H1 (cell line): ENCODE results near the gene PGM3.

ENCODE experiments used
- CEBPB ChIP-seq: IDR thresholded peaks from 2 replicates; pipeline ENCODE4 v1.6.1; 2012; ENCODE audit warnings: low read depth, low read length
- CTCF ChIP-seq, 3 experiments: IDR thresholded peaks; 1 replicate in 2 of 3; 2 replicates in 1 of 3; pipeline versions ENCODE4 v1.5.1 to v1.6.1; 2011; ENCODE audit warnings: low read length in 3 of 3, mild to moderate bottlenecking in 3 of 3, inconsistent platforms in 2 of 3, low read depth in 1 of 3, moderate library complexity in 1 of 3; ENCODE audit not compliant: insufficient read depth in 1 of 3; ENCODE audit errors: control extremely low read depth in 1 of 3
- POLR2A ChIP-seq, 2 experiments: IDR thresholded peaks; 1 replicate in 1 of 2; 2 replicates in 1 of 2; pipeline ENCODE4 v1.6.1; 2011; ENCODE audit warnings: low read depth in 2 of 2, low read length in 2 of 2, mild to moderate bottlenecking in 2 of 2; ENCODE audit errors: control extremely low read depth in 1 of 2
- POLR2AphosphoS5 ChIP-seq: IDR thresholded peaks from 2 replicates; pipeline ENCODE4 v1.6.1; 2011; ENCODE audit warnings: low read depth, low read length
- RFX5 ChIP-seq: IDR thresholded peaks from 2 replicates; pipeline ENCODE4 v1.6.1; 2011; ENCODE audit warnings: low read depth, low read length, improper control_type of control experiment, borderline replicate concordance
- RXRA ChIP-seq: IDR thresholded peaks from 2 replicates; pipeline ENCODE4 v1.6.1; 2011; ENCODE audit warnings: low read depth, mild to moderate bottlenecking, low read length, moderate library complexity; ENCODE audit not compliant: insufficient read depth
- SRF ChIP-seq: IDR thresholded peaks from 2 replicates; pipeline ENCODE4 v1.6.1; 2011; ENCODE audit warnings: mild to moderate bottlenecking, low read depth, low read length, moderate library complexity

GRCh38 chr6:83221276-83221675 is 28.2 kb upstream of the PGM3 start:
- TF ChIP-seq POLR2AphosphoS5 (no peak), POLR2A (IDR thresholded peaks at IDR 0.05; ENCODE audit: control extremely low read depth in 1 of 2, low read depth in 2 of 2, low read length in 2 of 2) (no peak), RFX5 (no peak), CTCF (IDR thresholded peaks at IDR 0.05; ENCODE audit: control extremely low read depth in 1 of 3, insufficient read depth in 1 of 3, low read depth in 1 of 3, low read length in 3 of 3) (no peak), RXRA (no peak), SRF (no peak), CEBPB (no peak)
